GM12878 (cell line): Measurements from ENCODE around the gene COASY. TPM values are rescaled to one million over a fixed set of nuclear protein-coding genes. Genes with fewer than 3 reads are reported as not detected.
A peak's percentile ranks its signal among the peaks of the same experiment; 100 is the strongest.

Source experiments
- ATAC-seq: fragments of 200-7000 bp; cut with Tn5 transposase; 3 replicates; pipeline ENCODE4 v1.9.1; 2020; ENCODE audit warnings: mild to moderate bottlenecking, moderate library complexity
- Bru-seq: library from RNA; stranded (reverse); fragments of 400-500 nt; gene quantifications from one replicate; lab custom pipeline; 2021; lab: Mats Ljungman, UMichigan
- BruChase-seq, 2 experiments: library from RNA; stranded (reverse); fragments of 400-500 nt; gene quantifications; one replicate each; lab custom pipeline; 2021; lab: Mats Ljungman, UMichigan
- BruUV-seq: library from RNA; stranded (reverse); fragments of 400-500 nt; replicated peaks from 2 replicates; lab custom pipeline; 2021; lab: Mats Ljungman, UMichigan
- CTCF ChIA-PET: fragments of 300-600 bp; sonication (Branson Sonifier 250); formaldehyde crosslinking; extraction: SDS; loops from one replicate; lab custom pipeline; 2021; ENCODE audit warnings: inconsistent platforms; lab: Yijun Ruan, JAX
- POLR2A ChIA-PET: fragments of 350-600 bp; formaldehyde crosslinking; extraction: SDS; loops from one replicate; lab custom pipeline; 2021; ENCODE audit warnings: inconsistent platforms; lab: Charles Lee
- RAD21 ChIA-PET: fragments of 300-600 bp; sonication (Branson Sonifier 250); formaldehyde crosslinking; loops from one replicate; lab custom pipeline; 2023; ENCODE audit warnings: antibody characterized with exemption; ENCODE audit not compliant: unreplicated experiment; lab: Charles Lee
- SMC1A ChIA-PET: fragments of 300-600 bp; sonication (Branson Sonifier 250); formaldehyde crosslinking; loops from one replicate; lab custom pipeline; 2023; ENCODE audit not compliant: unreplicated experiment, uncharacterized antibody; lab: Charles Lee
- DNase-seq: peaks from one replicate; pipeline ENCODE4 v3.0.0-alpha.2; 2011; ENCODE audit warnings: low read depth, low spot score
- FAIRE-seq: peaks from 3 replicates; lab custom pipeline; 2011; peaks lifted over from hg19 to GRCh38; lab: Jason Lieb, UNC
- H2AFZ ChIP-seq: 2 replicates; pipeline ENCODE4 v1.6.0; 2011; ENCODE audit warnings: low read depth, low read length, control low read depth; ENCODE audit not compliant: control insufficient read depth
- H3K27ac ChIP-seq: 2 replicates; pipeline ENCODE4 v1.5.1; 2011; ENCODE audit warnings: control low read depth; ENCODE audit not compliant: control insufficient read depth, insufficient read depth
- H3K27me3 ChIP-seq, 2 experiments: replicated peaks in 1 of 2; 2 replicates each; pipeline versions ENCODE4 v1.6.0 to v1.6.1; 2011; ENCODE audit warnings: low read length in 1 of 2; ENCODE audit not compliant: control insufficient read depth in 2 of 2, insufficient read depth in 2 of 2
- H3K36me3 ChIP-seq, 2 experiments: 2 replicates each; pipeline ENCODE4 v1.5.1; 2011; ENCODE audit warnings: low read length in 1 of 2; ENCODE audit not compliant: control insufficient read depth in 2 of 2, insufficient read depth in 2 of 2
- H3K4me1 ChIP-seq: 2 replicates; pipeline ENCODE4 v1.6.1; 2011; ENCODE audit warnings: mild to moderate bottlenecking, low read length, moderate library complexity, mixed read lengths; ENCODE audit not compliant: control insufficient read depth, insufficient read depth
- H3K4me2 ChIP-seq: 2 replicates; pipeline ENCODE4 v1.6.0; 2011; ENCODE audit warnings: control low read depth; ENCODE audit not compliant: control insufficient read depth, insufficient read depth
- H3K4me3 ChIP-seq: fragments of 200-600 bp; sonication (generic); 2 replicates; pipeline ENCODE4 v1.5.1; 2016
- H3K79me2 ChIP-seq: 2 replicates; pipeline ENCODE4 v1.6.0; 2011; ENCODE audit warnings: low read length; ENCODE audit not compliant: control insufficient read depth, insufficient read depth
- H3K9ac ChIP-seq: 2 replicates; pipeline ENCODE4 v1.8.0; 2011; ENCODE audit warnings: low read length, control low read depth, mixed read lengths; ENCODE audit not compliant: control insufficient read depth, insufficient read depth
- H3K9me3 ChIP-seq: replicated peaks from 3 replicates; pipeline ENCODE4 v1.5.1; 2011; ENCODE audit warnings: mild to moderate bottlenecking, low read length; ENCODE audit not compliant: control insufficient read depth, insufficient read depth
- H4K20me1 ChIP-seq: 2 replicates; pipeline ENCODE4 v1.6.0; 2011; ENCODE audit not compliant: control insufficient read depth, insufficient read depth
- BACH1 ChIP-seq: fragments of 450-650 bp; IDR thresholded peaks from 2 replicates; pipeline ENCODE4 v1.6.1; 2017; ENCODE audit warnings: mild to moderate bottlenecking, borderline replicate concordance
- CREM ChIP-seq: IDR thresholded peaks from 2 replicates; pipeline ENCODE4 v1.6.1; 2014; ENCODE audit warnings: antibody characterized with exemption, low read depth
- FOXK2 ChIP-seq: fragments of 450-650 bp; IDR thresholded peaks from 2 replicates; pipeline ENCODE4 v1.6.1; 2017; ENCODE audit warnings: mild to moderate bottlenecking, moderate library complexity
- JUND ChIP-seq: IDR thresholded peaks from 2 replicates; pipeline ENCODE4 v1.6.1; 2012; ENCODE audit warnings: low read depth, mild to moderate bottlenecking, low read length, improper control_type of control experiment, moderate library complexity
- KAT2A ChIP-seq: conservative IDR thresholded peaks from 2 replicates; pipeline ENCODE4 v1.6.1; 2011; ENCODE audit warnings: low read depth, low read length; ENCODE audit not compliant: control insufficient read depth
- MAX ChIP-seq: IDR thresholded peaks from 2 replicates; pipeline ENCODE4 v1.6.1; 2012; ENCODE audit warnings: low read depth, low read length, improper control_type of control experiment
- PML ChIP-seq: IDR thresholded peaks from 2 replicates; pipeline ENCODE4 v1.6.1; 2012; ENCODE audit warnings: low read length, inconsistent platforms
- SIX5 ChIP-seq: IDR thresholded peaks from 2 replicates; pipeline ENCODE4 v1.6.1; 2011; ENCODE audit warnings: mild to moderate bottlenecking, low read depth, low read length, moderate library complexity; ENCODE audit not compliant: severe bottlenecking
- SMAD5 ChIP-seq: IDR thresholded peaks from 2 replicates; pipeline ENCODE4 v1.6.1; 2016; ENCODE audit warnings: antibody characterized with exemption, low read depth
- SMC3 ChIP-seq: IDR thresholded peaks from 2 replicates; pipeline ENCODE4 v1.6.1; 2011; ENCODE audit warnings: low read length, improper control_type of control experiment, borderline replicate concordance
- SPI1 ChIP-seq: IDR thresholded peaks from 2 replicates; pipeline ENCODE4 v1.6.1; 2011; ENCODE audit warnings: low read depth, mild to moderate bottlenecking, low read length, moderate library complexity, borderline replicate concordance; ENCODE audit not compliant: insufficient read depth
- TAF1 ChIP-seq: IDR thresholded peaks from 2 replicates; pipeline ENCODE4 v1.6.1; 2011; ENCODE audit warnings: mild to moderate bottlenecking, low read depth, low read length, borderline replicate concordance
- TBL1XR1 ChIP-seq: IDR thresholded peaks from 2 replicates; pipeline ENCODE4 v1.6.1; 2012; ENCODE audit warnings: low read depth, low read length, improper control_type of control experiment
- YY1 ChIP-seq: IDR thresholded peaks from 2 replicates; pipeline ENCODE4 v1.6.1; 2011; ENCODE audit warnings: low read depth, mild to moderate bottlenecking, low read length
- ZBED1 ChIP-seq: IDR thresholded peaks from 2 replicates; pipeline ENCODE4 v1.6.1; 2016; ENCODE audit warnings: borderline replicate concordance
- ZBTB40 ChIP-seq: fragments of 450-650 bp; IDR thresholded peaks from 2 replicates; pipeline ENCODE4 v1.6.1; 2016; ENCODE audit warnings: mild to moderate bottlenecking, moderate library complexity, borderline replicate concordance
- WGBS: methylation state at CpG from one replicate; pipeline ENCODE4 v1.1.6; 2016; ENCODE audit warnings: low lambda C conversion rate; ENCODE audit not compliant: insufficient replicate concordance, insufficient coverage; ENCODE audit errors: missing lambda C conversion rate; 5-methylcytosine and 5-hydroxymethylcytosine counted together
- in situ Hi-C: fragments of 300-500 bp; cut with MboI; formaldehyde crosslinking; loops from 9 replicates; pipeline ENCODE4 v1.14.3; 2018; ENCODE audit warnings: mixed read lengths
- intact Hi-C: fragments of 100-400 bp; cut with micrococcal nuclease; formaldehyde crosslinking; loops from one replicate; pipeline ENCODE4 v1.14.2; 2022; ENCODE audit not compliant: unreplicated experiment
- long read RNA-seq, 2 experiments: library from polyadenylated mRNA; unstranded; transcript quantifications; one replicate each; pipeline ENCODE4 v2.0.0, GENCODE V29; 2019 to 2020
- polyA minus RNA-seq, 3 experiments: library from RNA; depleted of rRNA, polyadenylated mRNA; stranded (reverse); fragments of >200 nt; gene quantifications; 2 replicates each; pipeline ENCODE4 v1.2.3, GENCODE V29; 2011
- polyA plus RNA-seq, 11 experiments: library from polyadenylated mRNA; depleted of rRNA in 4 of 11; unstranded in 6 of 11; stranded (reverse) in 5 of 11; fragments of >200 nt; fragmentation: Nextera tagmentation in 4 of 11; fragmentation: Illumina TruSeq in 1 of 11; extraction: Ambion mirVana in 4 of 11; extraction: Trizol in 1 of 11; gene quantifications; 1 replicate in 1 of 11; 2 replicates in 10 of 11; pipeline versions ENCODE4 v1.2.1 to v1.2.3, GENCODE V29; 2011 to 2016; ENCODE audit warnings: inconsistent platforms in 2 of 11, missing spikeins in 2 of 11, low read depth in 1 of 11
- total RNA-seq, 4 experiments: library from RNA; depleted of rRNA in 3 of 4; stranded (reverse); fragments of >200 nt in 3 of 4; fragmentation: Illumina TruSeq in 1 of 4; extraction: Trizol in 1 of 4; gene quantifications; 2 replicates each; pipeline versions ENCODE4 v1.2.1 to v1.2.3, GENCODE V29; 2013 to 2021

Gene COASY
- total RNA-seq (2013; cell fraction: nucleolus; rRNA removed): 25.0 and 29.9 TPM in 2 replicates
- total RNA-seq (2014; rRNA removed) (27.8 and 31.3 TPM in 2 replicates), total RNA-seq (2014; rRNA removed; fragmentation: Illumina TruSeq; extraction: Trizol) (18.6 TPM in 2 replicates), total RNA-seq (2021) (81.9 and 88.5 TPM in 2 replicates), polyA plus RNA-seq (2011; rRNA removed) (19.9 and 33.1 TPM in 2 replicates), polyA plus RNA-seq (2014; fragmentation: Illumina TruSeq; extraction: Trizol) (28.0 and 38.1 TPM in 2 replicates), polyA plus RNA-seq (2014; fragmentation: Nextera tagmentation; extraction: Ambion mirVana) (10 to 100 TPM; 39.8 to 46.6 TPM), polyA plus RNA-seq (2014; rRNA removed) (52.5 and 57.8 TPM in 2 replicates), polyA plus RNA-seq (2016; fragmentation: Nextera tagmentation; extraction: Ambion mirVana) (10 to 100 TPM; 88.1 to 93.9 TPM), polyA minus RNA-seq (2011; rRNA and poly(A)+ RNA removed) (21.3 and 34.8 TPM in 2 replicates), Bru-seq, nascent RNA (percentile 80 among the genes with signal in this experiment), BruChase-seq, experiment 1, labeled RNA remaining after a 6-hour chase (percentile 96 among the genes with signal in this experiment), BruChase-seq, experiment 2, labeled RNA remaining after a 2-hour chase (percentile 93 among the genes with signal in this experiment)
- polyA plus RNA-seq (2011; ENCODE audit: low read depth): 32.2 TPM
- 43.3 and 50.8 TPM in 2 replicates for polyA plus RNA-seq (2011; cell fraction: cytosol; rRNA removed)
- 260 and 275 TPM in 2 replicates for polyA plus RNA-seq (2011; cell fraction: nucleus; rRNA removed)
- polyA plus RNA-seq (2012): 64.1 and 86.9 TPM in 2 replicates
- 23.2 and 23.4 TPM in 2 replicates for polyA minus RNA-seq (2011; cell fraction: cytosol; rRNA and poly(A)+ RNA removed)
- 28.2 and 43.9 TPM in 2 replicates for polyA minus RNA-seq (2011; cell fraction: nucleus; rRNA and poly(A)+ RNA removed)
- long read RNA-seq, experiment 1, transcript COASY-201 (9 exons, 2,458 nt): major isoform, 42 of 107 reads
- long read RNA-seq, experiment 1, transcript COASY-202 (10 exons, 2,071 nt): minor isoform, 31 of 107 reads
- long read RNA-seq, experiment 1, transcript COASY-211 (11 exons, 1,976 nt): minor isoform, 5 of 107 reads
- long read RNA-seq, experiment 1, partial matches to known transcripts: 4 of 107 reads
- long read RNA-seq, experiment 1, other reads (novel, unspliced or antisense): 24 of 107 reads
- long read RNA-seq, experiment 2, transcript COASY-202 (10 exons, 2,071 nt): major isoform, 18 of 61 reads
- long read RNA-seq, experiment 2, transcript COASY-201 (9 exons, 2,458 nt): minor isoform, 9 of 61 reads
- long read RNA-seq, experiment 2, partial matches to known transcripts: 2 of 61 reads
- long read RNA-seq, experiment 2, other reads (novel, unspliced or antisense): 31 of 61 reads

GRCh38 chr17:42561897-42562387 lies at the start of gene COASY:
TSS of gene COASY (plus strand) at chr17:42562148. CDS start at chr17:42562623, 475 bp downstream.
- DNase-seq: peak; percentile 96
- Histone ChIP-seq H4K20me1 (no peaks in the 10 kb centered on the region), H3K27ac (peak within 1 kb of the TSS; percentile 93), H3K4me1 (peaks cover 21% of the 10 kb centered on the region), H3K36me3 (peaks cover 12 to 19% of the 10 kb centered on the region in 2 experiments; a peak in 3 of 4 replicates), H2AFZ (peak within 1 kb of the TSS; percentile 98), H3K79me2 (peaks cover 37% of the 10 kb centered on the region), H3K4me2 (peak within 1 kb of the TSS; percentile 100), H3K4me3 (peak within 1 kb of the TSS; percentile 76), H3K9ac (peak within 1 kb of the TSS; percentile 98), H3K27me3 (no peaks in the 10 kb centered on the region), H3K9me3 (no peaks in the 10 kb centered on the region)
- RAD21 ChIA-PET: no interaction called here
- in situ Hi-C loops (no loop called here), intact Hi-C loops (no loop called here)
- SMC1A ChIA-PET: no interaction called here
- no TSS peak for BruUV-seq
- ATAC-seq: peak; percentile 79
- POLR2A ChIA-PET: interaction anchor here (2.5 kb wide), 1 partner anchor 47 kb away, joined by 6 read pairs; the partner anchor contains the start of genes RETREG3 and TUBG1
- peak; percentile 99 for FAIRE-seq
- 1% methylated on average over 26 of the region's 26 CpGs for WGBS
- CTCF ChIA-PET: interaction anchor here (1.0 kb wide), 1 partner anchor 12 kb away, joined by 3 read pairs; no protein-coding TSS in a partner anchor
- TF ChIP-seq TAF1 (peak; percentile 89), CREM (peak; percentile 63), SIX5 (peak; percentile 58), TBL1XR1 (peak; percentile 85; the same call in 1 of the 2 replicates), ZBED1 (peak; percentile 58; the same call in 1 of the 2 replicates), SMAD5 (peak; percentile 69), BACH1 (peak; percentile 35; the same call in 1 of the 2 replicates), SPI1 (no peak), JUND (no peak), KAT2A (no peak), YY1 (peak; percentile 71), SMC3 (no peak), MAX (no peak), FOXK2 (peak; percentile 71), ZBTB40 (peak; percentile 94), PML (peak; percentile 55; the same call in 1 of the 2 replicates)
